GM23338 (cell line): Measurements from ENCODE around the gene ZFR2. TPM values are rescaled to one million over a fixed set of nuclear protein-coding genes. Genes with fewer than 3 reads are reported as not detected.

Experiments
- ATAC-seq: fragments of 200-7000 bp; cut with Tn5 transposase; 3 replicates; pipeline ENCODE4 v1.9.1; 2020
- DNase-seq: peaks from one replicate; pipeline ENCODE4 v3.0.0-alpha.2; 2015; ENCODE audit warnings: low spot score
- H2AFZ ChIP-seq: fragments of 200-600 bp; sonication (generic); 2 replicates; pipeline ENCODE4 v1.8.0; 2016; ENCODE audit warnings: antibody characterized with exemption, mild to moderate bottlenecking, moderate library complexity
- H3F3A ChIP-seq: fragments of 200-600 bp; sonication (generic); replicated peaks from 2 replicates; pipeline ENCODE4 v1.8.0; 2017; ENCODE audit warnings: antibody characterized with exemption, mixed run types, low read depth
- H3K27ac ChIP-seq: fragments of 200-600 bp; sonication (generic); 2 replicates; pipeline ENCODE4 v1.6.1; 2016; ENCODE audit warnings: low read depth
- H3K27me3 ChIP-seq: fragments of 200-600 bp; sonication (generic); 2 replicates; pipeline ENCODE4 v1.8.0; 2016; ENCODE audit warnings: mild to moderate bottlenecking, mixed run types, moderate library complexity; ENCODE audit not compliant: insufficient read depth
- H3K36me3 ChIP-seq: fragments of 200-600 bp; sonication (generic); 2 replicates; pipeline ENCODE4 v1.8.0; 2016; ENCODE audit warnings: mild to moderate bottlenecking; ENCODE audit not compliant: insufficient read depth
- H3K4me1 ChIP-seq: fragments of 200-600 bp; sonication (generic); 2 replicates; pipeline ENCODE4 v1.8.0; 2016; ENCODE audit warnings: mild to moderate bottlenecking, moderate library complexity; ENCODE audit not compliant: insufficient read depth
- H3K4me2 ChIP-seq: fragments of 200-600 bp; sonication (generic); 2 replicates; pipeline ENCODE4 v1.7.1; 2017; ENCODE audit warnings: mixed run types
- H3K4me3 ChIP-seq: fragments of 200-600 bp; sonication (generic); 2 replicates; pipeline ENCODE4 v1.6.1; 2016; ENCODE audit warnings: mixed run types
- H3K79me2 ChIP-seq: fragments of 200-600 bp; sonication (generic); replicated peaks from 2 replicates; pipeline ENCODE4 v1.8.0; 2017; ENCODE audit warnings: mild to moderate bottlenecking; ENCODE audit not compliant: insufficient read depth
- H3K9me2 ChIP-seq: fragments of 200-600 bp; sonication (generic); 2 replicates; pipeline ENCODE4 v1.8.0; 2017; ENCODE audit not compliant: insufficient read depth
- H4K20me1 ChIP-seq: fragments of 200-600 bp; sonication (generic); replicated peaks from 2 replicates; pipeline ENCODE4 v1.8.0; 2017; ENCODE audit warnings: mild to moderate bottlenecking; ENCODE audit not compliant: insufficient read depth
- H3K27ac Mint-ChIP-seq: 2 replicates; pipeline ENCODE4 v1.8.0; 2020; ENCODE audit warnings: inconsistent platforms, mild to moderate bottlenecking, moderate library complexity, mixed read lengths
- H3K27me3 Mint-ChIP-seq: 3 replicates; pipeline ENCODE4 v1.8.0; 2022; ENCODE audit warnings: low read depth, mild to moderate bottlenecking, moderate library complexity, mixed read lengths, inconsistent platforms; ENCODE audit not compliant: insufficient read depth, poor library complexity
- H3K36me3 Mint-ChIP-seq: 3 replicates; pipeline ENCODE4 v1.8.0; 2021; ENCODE audit warnings: low read depth, mild to moderate bottlenecking, inconsistent platforms, moderate library complexity, mixed read lengths
- H3K4me1 Mint-ChIP-seq: 3 replicates; pipeline ENCODE4 v1.8.0; 2020; ENCODE audit warnings: mild to moderate bottlenecking, inconsistent platforms, mixed read lengths
- H3K4me3 Mint-ChIP-seq: 3 replicates; pipeline ENCODE4 v1.8.0; 2021; ENCODE audit warnings: moderate library complexity, mild to moderate bottlenecking, inconsistent platforms, mixed read lengths
- H3K9me3 Mint-ChIP-seq: 3 replicates; pipeline ENCODE4 v1.8.0; 2020; ENCODE audit warnings: moderate library complexity, mild to moderate bottlenecking, inconsistent platforms, mixed read lengths
- NANOG ChIP-seq: IDR thresholded peaks from 2 replicates; pipeline ENCODE4 v1.6.1; 2016; ENCODE audit warnings: antibody characterized with exemption, borderline replicate concordance
- STAT1 ChIP-seq: IDR thresholded peaks from one replicate; pipeline ENCODE4 v1.6.1; 2016; ENCODE audit warnings: antibody characterized with exemption; ENCODE audit not compliant: unreplicated experiment
- polyA plus RNA-seq: library from polyadenylated mRNA; unstranded; fragments of >200 nt; fragmentation: Nextera tagmentation; extraction: Ambion mirVana; gene quantifications from 2 replicates; pipeline ENCODE4 v1.2.1, GENCODE V29; 2016
- total RNA-seq: library from RNA; depleted of rRNA; stranded (reverse); fragments of >200 nt; shearing (Covaris generic); gene quantifications from 2 replicates; pipeline ENCODE4 v1.2.3, GENCODE V29; 2014
- TF ChIP-seq, protein P1 (sequence below): fragments of 250-450 bp; sonication (Bioruptor Pico); IDR thresholded peaks from 2 replicates; pipeline ENCODE4 v1.5.0; 2020; ENCODE audit warnings: mild to moderate bottlenecking, moderate library complexity
- TF ChIP-seq, protein P2 (sequence below): IDR thresholded peaks from 2 replicates; pipeline ENCODE4 v1.6.1; 2016; ENCODE audit warnings: antibody characterized with exemption

The ZFR2 gene
- total and polyA plus RNA-seq, 2 experiments from 2014 or later = 15.8 to 31.3 TPM

DNA sequence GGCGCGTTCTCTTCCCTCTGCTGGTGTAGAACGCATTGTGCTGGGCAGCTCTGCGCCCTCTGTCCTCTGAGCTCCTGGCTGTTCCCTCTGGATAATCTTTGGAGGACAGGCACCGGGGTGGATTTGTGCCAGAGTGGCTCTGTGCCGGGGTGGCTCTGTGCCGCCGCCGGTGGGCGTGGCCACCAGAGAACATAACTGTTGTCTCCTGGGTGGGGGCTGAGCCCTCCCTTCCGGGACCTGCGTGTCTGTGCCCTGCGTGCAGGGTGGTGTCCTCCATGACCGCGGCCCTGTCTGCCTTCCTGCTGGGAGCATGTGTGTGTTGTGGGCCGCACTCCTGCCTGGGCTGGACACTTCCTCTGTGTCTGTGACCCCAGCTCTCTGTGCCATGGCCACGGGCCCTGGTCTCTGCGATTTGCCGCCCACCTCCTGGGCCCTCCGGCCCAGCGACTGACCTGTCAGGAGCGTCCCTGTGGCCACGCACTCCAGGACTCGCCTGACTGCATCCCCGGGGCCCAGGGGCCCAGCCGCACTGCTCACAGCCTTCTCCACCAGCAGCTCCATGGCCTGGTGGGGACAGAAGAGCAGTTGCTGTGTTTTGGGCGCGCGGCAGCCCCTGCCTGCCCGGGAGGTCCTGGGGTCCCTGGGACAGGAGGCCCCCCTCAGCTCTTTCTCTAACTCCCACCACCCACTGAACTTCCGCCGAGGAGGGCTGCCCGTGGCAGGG lies 60.3 kb downstream of the ZFR2 start:
- Histone ChIP-seq H3K4me2 (no peak overlapping the region), H3K27ac (no peak overlapping the region), H2AFZ (no peak overlapping the region), H3K27me3 (no peaks in the 10 kb centered on the region), H3K36me3 (no peaks in the 10 kb centered on the region), H4K20me1 (no peaks in the 10 kb centered on the region), H3F3A (peaks cover 9% of the 10 kb centered on the region), H3K4me1 (no peaks in the 10 kb centered on the region), H3K4me3 (no peak overlapping the region), H3K9me2 (no peaks in the 10 kb centered on the region), H3K79me2 (no peaks in the 10 kb centered on the region)
- ATAC-seq (no peak), DNase-seq (no peak)
- Mint-ChIP-seq H3K9me3 (peaks cover 4% of the 10 kb centered on the region; the same call in 1 of the 3 replicates), H3K4me3 (no peak overlapping the region; the same call in 2 of the 3 replicates), H3K27me3 (peaks cover 14% of the 10 kb centered on the region), H3K36me3 (no peaks in the 10 kb centered on the region), H3K4me1 (no peaks in the 10 kb centered on the region; the same call in 2 of the 3 replicates), H3K27ac (no peak overlapping the region)
- no peak for TF ChIP-seq NANOG
- TF ChIP-seq, protein P1, sequence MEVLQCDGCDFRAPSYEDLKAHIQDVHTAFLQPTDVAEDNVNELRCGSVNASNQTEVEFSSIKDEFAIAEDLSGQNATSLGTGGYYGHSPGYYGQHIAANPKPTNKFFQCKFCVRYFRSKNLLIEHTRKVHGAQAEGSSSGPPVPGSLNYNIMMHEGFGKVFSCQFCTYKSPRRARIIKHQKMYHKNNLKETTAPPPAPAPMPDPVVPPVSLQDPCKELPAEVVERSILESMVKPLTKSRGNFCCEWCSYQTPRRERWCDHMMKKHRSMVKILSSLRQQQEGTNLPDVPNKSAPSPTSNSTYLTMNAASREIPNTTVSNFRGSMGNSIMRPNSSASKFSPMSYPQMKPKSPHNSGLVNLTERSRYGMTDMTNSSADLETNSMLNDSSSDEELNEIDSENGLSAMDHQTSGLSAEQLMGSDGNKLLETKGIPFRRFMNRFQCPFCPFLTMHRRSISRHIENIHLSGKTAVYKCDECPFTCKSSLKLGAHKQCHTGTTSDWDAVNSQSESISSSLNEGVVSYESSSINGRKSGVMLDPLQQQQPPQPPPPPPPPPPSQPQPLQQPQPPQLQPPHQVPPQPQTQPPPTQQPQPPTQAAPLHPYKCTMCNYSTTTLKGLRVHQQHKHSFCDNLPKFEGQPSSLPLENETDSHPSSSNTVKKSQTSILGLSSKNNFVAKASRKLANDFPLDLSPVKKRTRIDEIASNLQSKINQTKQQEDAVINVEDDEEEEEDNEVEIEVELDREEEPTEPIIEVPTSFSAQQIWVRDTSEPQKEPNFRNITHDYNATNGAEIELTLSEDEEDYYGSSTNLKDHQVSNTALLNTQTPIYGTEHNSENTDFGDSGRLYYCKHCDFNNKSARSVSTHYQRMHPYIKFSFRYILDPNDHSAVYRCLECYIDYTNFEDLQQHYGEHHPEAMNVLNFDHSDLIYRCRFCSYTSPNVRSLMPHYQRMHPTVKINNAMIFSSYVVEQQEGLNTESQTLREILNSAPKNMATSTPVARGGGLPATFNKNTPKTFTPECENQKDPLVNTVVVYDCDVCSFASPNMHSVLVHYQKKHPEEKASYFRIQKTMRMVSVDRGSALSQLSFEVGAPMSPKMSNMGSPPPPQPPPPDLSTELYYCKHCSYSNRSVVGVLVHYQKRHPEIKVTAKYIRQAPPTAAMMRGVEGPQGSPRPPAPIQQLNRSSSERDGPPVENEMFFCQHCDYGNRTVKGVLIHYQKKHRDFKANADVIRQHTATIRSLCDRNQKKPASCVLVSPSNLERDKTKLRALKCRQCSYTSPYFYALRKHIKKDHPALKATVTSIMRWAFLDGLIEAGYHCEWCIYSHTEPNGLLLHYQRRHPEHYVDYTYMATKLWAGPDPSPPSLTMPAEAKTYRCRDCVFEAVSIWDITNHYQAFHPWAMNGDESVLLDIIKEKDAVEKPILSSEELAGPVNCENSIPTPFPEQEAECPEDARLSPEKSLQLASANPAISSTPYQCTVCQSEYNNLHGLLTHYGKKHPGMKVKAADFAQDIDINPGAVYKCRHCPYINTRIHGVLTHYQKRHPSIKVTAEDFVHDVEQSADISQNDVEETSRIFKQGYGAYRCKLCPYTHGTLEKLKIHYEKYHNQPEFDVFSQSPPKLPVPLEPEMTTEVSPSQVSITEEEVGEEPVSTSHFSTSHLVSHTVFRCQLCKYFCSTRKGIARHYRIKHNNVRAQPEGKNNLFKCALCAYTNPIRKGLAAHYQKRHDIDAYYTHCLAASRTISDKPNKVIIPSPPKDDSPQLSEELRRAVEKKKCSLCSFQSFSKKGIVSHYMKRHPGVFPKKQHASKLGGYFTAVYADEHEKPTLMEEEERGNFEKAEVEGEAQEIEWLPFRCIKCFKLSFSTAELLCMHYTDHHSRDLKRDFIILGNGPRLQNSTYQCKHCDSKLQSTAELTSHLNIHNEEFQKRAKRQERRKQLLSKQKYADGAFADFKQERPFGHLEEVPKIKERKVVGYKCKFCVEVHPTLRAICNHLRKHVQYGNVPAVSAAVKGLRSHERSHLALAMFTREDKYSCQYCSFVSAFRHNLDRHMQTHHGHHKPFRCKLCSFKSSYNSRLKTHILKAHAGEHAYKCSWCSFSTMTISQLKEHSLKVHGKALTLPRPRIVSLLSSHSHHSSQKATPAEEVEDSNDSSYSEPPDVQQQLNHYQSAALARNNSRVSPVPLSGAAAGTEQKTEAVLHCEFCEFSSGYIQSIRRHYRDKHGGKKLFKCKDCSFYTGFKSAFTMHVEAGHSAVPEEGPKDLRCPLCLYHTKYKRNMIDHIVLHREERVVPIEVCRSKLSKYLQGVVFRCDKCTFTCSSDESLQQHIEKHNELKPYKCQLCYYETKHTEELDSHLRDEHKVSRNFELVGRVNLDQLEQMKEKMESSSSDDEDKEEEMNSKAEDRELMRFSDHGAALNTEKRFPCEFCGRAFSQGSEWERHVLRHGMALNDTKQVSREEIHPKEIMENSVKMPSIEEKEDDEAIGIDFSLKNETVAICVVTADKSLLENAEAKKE (CRISPR knock-in tag) = no peak
- TF ChIP-seq, protein P2, sequence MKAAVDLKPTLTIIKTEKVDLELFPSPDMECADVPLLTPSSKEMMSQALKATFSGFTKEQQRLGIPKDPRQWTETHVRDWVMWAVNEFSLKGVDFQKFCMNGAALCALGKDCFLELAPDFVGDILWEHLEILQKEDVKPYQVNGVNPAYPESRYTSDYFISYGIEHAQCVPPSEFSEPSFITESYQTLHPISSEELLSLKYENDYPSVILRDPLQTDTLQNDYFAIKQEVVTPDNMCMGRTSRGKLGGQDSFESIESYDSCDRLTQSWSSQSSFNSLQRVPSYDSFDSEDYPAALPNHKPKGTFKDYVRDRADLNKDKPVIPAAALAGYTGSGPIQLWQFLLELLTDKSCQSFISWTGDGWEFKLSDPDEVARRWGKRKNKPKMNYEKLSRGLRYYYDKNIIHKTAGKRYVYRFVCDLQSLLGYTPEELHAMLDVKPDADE = no peak
- TF ChIP-seq STAT1 = no peak
